BE2C (cell line): ENCODE data around the gene PCDHB12.
"Not testable (repeated sequence)": the region's sequence is repeated elsewhere in the genome, so short reads cannot be mapped to it uniquely, and the experiment has no call there.

Experiments
- DNase-seq: peaks from one replicate; pipeline ENCODE4 v3.0.0-alpha.2; 2020
- H3K27me3 ChIP-seq: fragments of 250-450 bp; sonication (Bioruptor Pico); 2 replicates; pipeline ENCODE4 v1.5.1; 2020; ENCODE audit warnings: mild to moderate bottlenecking
- H3K36me3 ChIP-seq: fragments of 250-450 bp; sonication (Bioruptor Pico); 2 replicates; pipeline ENCODE4 v1.5.1; 2020; ENCODE audit warnings: mild to moderate bottlenecking
- H3K4me1 ChIP-seq: fragments of 250-450 bp; sonication (Bioruptor Pico); 2 replicates; pipeline ENCODE4 v1.5.1; 2020
- H3K4me3 ChIP-seq: 2 replicates; pipeline ENCODE4 v1.5.1; 2011; ENCODE audit warnings: low read depth, low read length
- H3K9me3 ChIP-seq: fragments of 250-450 bp; sonication (Bioruptor Pico); 2 replicates; pipeline ENCODE4 v1.5.1; 2020
- CTCF ChIP-seq: IDR thresholded peaks from 2 replicates; pipeline ENCODE4 v1.5.1; 2012; ENCODE audit warnings: mild to moderate bottlenecking, low read depth, low read length

PCDHB12 gene

GRCh38 chr5:141223112-141223783, 14.7 kb downstream of the PCDHB12 start, which contains the start of gene PCDHB14:
TSS of gene PCDHB14 (plus strand) at chr5:141223343. CDS start at chr5:141223506, 163 bp downstream.
- peak; percentile 55 for DNase-seq
- Histone ChIP-seq H3K4me3 (peak within 1 kb of the TSS; percentile 45), H3K4me1 (peaks cover 3% of the 10 kb centered on the region; the same call in 1 of the 2 replicates), H3K27me3 (no peaks in the 10 kb centered on the region), H3K36me3 (no peaks in the 10 kb centered on the region), H3K9me3 (no peaks in the 10 kb centered on the region)
- TF ChIP-seq CTCF = peak; percentile 62

- H3K9me3 ChIP-seq, H3K4me3 ChIP-seq, H3K4me1 ChIP-seq, H3K36me3 ChIP-seq, H3K27me3 ChIP-seq, DNase-seq: not testable (repeated sequence)
Observed at GRCh38 chr5:141224844-141225243, 16.3 kb downstream of the PCDHB12 start.

GRCh38 chr5:141225421-141225820, 16.9 kb downstream of the PCDHB12 start:
- H3K27me3 ChIP-seq, H3K36me3 ChIP-seq, H3K4me1 ChIP-seq, H3K4me3 ChIP-seq, H3K9me3 ChIP-seq, DNase-seq: not testable (repeated sequence)

GRCh38 chr5:141234109-141234667, 25.7 kb downstream of the PCDHB12 start:
- peak; percentile 57 for DNase-seq

GRCh38 chr5:141235922-141236321, 27.4 kb downstream of the PCDHB12 start:
- not testable (repeated sequence) for H3K9me3 ChIP-seq

More at GRCh38 chr5:141234109-141234667, 25.7 kb downstream of the PCDHB12 start:
- Histone ChIP-seq H3K4me3 (peak overlapping the region; percentile 63), H3K36me3 (no peaks in the 10 kb centered on the region), H3K27me3 (no peaks in the 10 kb centered on the region), H3K4me1 (no peaks in the 10 kb centered on the region), H3K9me3 (no peaks in the 10 kb centered on the region)
- peak; percentile 76 for TF ChIP-seq CTCF

GRCh38 chr5:141236516-141237313, 28.2 kb downstream of the PCDHB12 start:
- Histone ChIP-seq H3K27me3 (no peaks in the 10 kb centered on the region), H3K9me3 (no peaks in the 10 kb centered on the region; the same call in 1 of the 2 replicates), H3K36me3 (no peaks in the 10 kb centered on the region), H3K4me1 (no peaks in the 10 kb centered on the region), H3K4me3 (no peak overlapping the region)
- no peak for DNase-seq
- TF ChIP-seq CTCF = no peak

More at GRCh38 chr5:141235922-141236321, 27.4 kb downstream of the PCDHB12 start:
- not testable (repeated sequence) for H3K4me1 ChIP-seq, DNase-seq, H3K27me3 ChIP-seq, H3K4me3 ChIP-seq, H3K36me3 ChIP-seq

GRCh38 chr5:141241496-141241895, 33.0 kb downstream of the PCDHB12 start:
- Histone ChIP-seq H3K4me1 (no peaks in the 10 kb centered on the region), H3K4me3 (no peak overlapping the region), H3K9me3 (no peaks in the 10 kb centered on the region; the same call in 1 of the 2 replicates), H3K36me3 (no peaks in the 10 kb centered on the region), H3K27me3 (no peaks in the 10 kb centered on the region)
- DNase-seq = no peak
- no peak for TF ChIP-seq CTCF
